SK-N-SH (cell line): ENCODE data around the gene HRCT1.

ENCODE experiments used
- CTCF ChIP-seq: fragments of 200-600 bp; sonication (generic); IDR thresholded peaks from 2 replicates; pipeline ENCODE4 v1.6.1; 2017; ENCODE audit warnings: antibody characterized with exemption, mild to moderate bottlenecking, moderate library complexity
- FOXM1 ChIP-seq: IDR thresholded peaks from 2 replicates; pipeline ENCODE4 v1.4.0; 2012; ENCODE audit warnings: low read depth, mild to moderate bottlenecking
- SMC3 ChIP-seq: IDR thresholded peaks from 2 replicates; pipeline ENCODE4 v1.6.1; 2012; ENCODE audit warnings: low read depth, low read length, improper control_type of control experiment

- no peak for TF ChIP-seq FOXM1
- TF ChIP-seq SMC3, result no peak
- TF ChIP-seq CTCF, result no peak
These were observed 47.5 kb upstream of the HRCT1 start for GRCh38 chr9:35858458-35858857.
